HepG2 (cell line): ENCODE measurements around the gene COBLL1. TPM values are rescaled to one million over a fixed set of nuclear protein-coding genes. Genes with fewer than 3 reads are reported as not detected.

Experiments
- BRD4 ChIP-seq: sonication (generic); formaldehyde crosslinking; IDR thresholded peaks from 2 replicates; pipeline ENCODE4 v1.4.0; 2020; ENCODE audit warnings: missing genetic modification reagents
- FOSL2 ChIP-seq: sonication (generic); formaldehyde crosslinking; IDR thresholded peaks from 2 replicates; pipeline ENCODE4 v1.4.0; 2020; ENCODE audit warnings: missing genetic modification reagents
- GFI1 ChIP-seq: sonication (generic); formaldehyde crosslinking; IDR thresholded peaks from 2 replicates; pipeline ENCODE4 v1.5.0; 2020; ENCODE audit warnings: missing genetic modification reagents, mild to moderate bottlenecking, borderline replicate concordance
- HNRNPK ChIP-seq: fragments of 200-400 bp; formaldehyde crosslinking; IDR thresholded peaks from 2 replicates; pipeline ENCODE4 v1.6.1; 2018; ENCODE audit warnings: low read length, low read depth, moderate library complexity, mild to moderate bottlenecking; ENCODE audit not compliant: poor library complexity, severe bottlenecking
- KLF11 ChIP-seq: IDR thresholded peaks from 2 replicates; pipeline ENCODE4 v1.6.1; 2016; ENCODE audit warnings: missing compliant biosample characterization
- KLF13 ChIP-seq: sonication (generic); formaldehyde crosslinking; IDR thresholded peaks from 2 replicates; pipeline ENCODE4 v1.4.0; 2020; ENCODE audit warnings: mild to moderate bottlenecking, missing genetic modification reagents
- MYC ChIP-seq: sonication (generic); formaldehyde crosslinking; IDR thresholded peaks from 2 replicates; pipeline ENCODE4 v1.9.0; 2021; ENCODE audit warnings: missing genetic modification reagents, borderline replicate concordance
- PITX1 ChIP-seq: sonication (generic); formaldehyde crosslinking; IDR thresholded peaks from 2 replicates; pipeline ENCODE4 v1.5.1; 2020; ENCODE audit warnings: mild to moderate bottlenecking, missing genetic modification reagents
- PLRG1 ChIP-seq: fragments of 450-650 bp; conservative IDR thresholded peaks from 2 replicates; pipeline ENCODE4 v1.6.1; 2016
- RARG ChIP-seq: sonication (generic); formaldehyde crosslinking; IDR thresholded peaks from 2 replicates; pipeline ENCODE4 v1.4.0; 2020; ENCODE audit warnings: low read depth, mild to moderate bottlenecking, missing genetic modification reagents
- RCOR2 ChIP-seq: IDR thresholded peaks from 2 replicates; pipeline ENCODE4 v1.6.1; 2016; ENCODE audit warnings: missing biosample characterization, missing genetic modification reagents
- RFXANK ChIP-seq: IDR thresholded peaks from 2 replicates; pipeline ENCODE4 v1.6.1; 2016
- STAT5B ChIP-seq: sonication (generic); formaldehyde crosslinking; IDR thresholded peaks from 2 replicates; pipeline ENCODE4 v1.4.0; 2020; ENCODE audit warnings: missing genetic modification reagents
- TAF15 ChIP-seq: fragments of 200-400 bp; formaldehyde crosslinking; IDR thresholded peaks from one replicate; pipeline ENCODE4 v1.6.1; 2018; ENCODE audit warnings: mild to moderate bottlenecking, low read depth, low read length; ENCODE audit not compliant: poor library complexity, severe bottlenecking
- ZBTB3 ChIP-seq: sonication (generic); formaldehyde crosslinking; IDR thresholded peaks from 2 replicates; pipeline ENCODE4 v1.4.0; 2020; ENCODE audit warnings: low read depth, mild to moderate bottlenecking, moderate library complexity, missing genetic modification reagents, borderline replicate concordance
- ZBTB7A ChIP-seq: sonication (generic); formaldehyde crosslinking; IDR thresholded peaks from 2 replicates; pipeline ENCODE4 v1.8.0; 2022; ENCODE audit warnings: mild to moderate bottlenecking, missing genetic modification reagents
- ZNF205 ChIP-seq: IDR thresholded peaks from 2 replicates; pipeline ENCODE4 v1.6.1; 2018; ENCODE audit warnings: missing biosample characterization, missing genetic modification reagents
- ZNF563 ChIP-seq: sonication (generic); formaldehyde crosslinking; IDR thresholded peaks from 2 replicates; pipeline ENCODE4 v1.8.0; 2022; ENCODE audit warnings: mild to moderate bottlenecking, moderate library complexity, missing genetic modification reagents
- ZNF564 ChIP-seq: sonication (generic); formaldehyde crosslinking; IDR thresholded peaks from 2 replicates; pipeline ENCODE4 v1.8.1; 2023; ENCODE audit warnings: mild to moderate bottlenecking, missing genetic modification reagents
- ZNF737 ChIP-seq: sonication (generic); formaldehyde crosslinking; IDR thresholded peaks from 2 replicates; pipeline ENCODE4 v1.5.0; 2020; ENCODE audit warnings: missing genetic modification reagents, mild to moderate bottlenecking, borderline replicate concordance
- polyA plus RNA-seq, 8 experiments: library from polyadenylated mRNA; depleted of rRNA in 3 of 8; stranded (reverse) in 7 of 8; unstranded in 1 of 8; fragments of >200 nt; fragmentation: Illumina TruSeq in 4 of 8; extraction: Trizol in 4 of 8; gene quantifications; 2 replicates each; pipeline versions ENCODE4 v1.2.1 to v1.2.3, GENCODE V29; 2011 to 2016; ENCODE audit warnings: low read depth in 4 of 8, missing spikeins in 1 of 8, mixed read lengths in 1 of 8; ENCODE audit not compliant: insufficient read depth in 1 of 8
- total RNA-seq, 5 experiments: library from RNA; depleted of rRNA; stranded (reverse); fragments of >200 nt; fragmentation: Illumina TruSeq; extraction: Trizol; gene quantifications; 2 replicates each; pipeline ENCODE4 v1.2.3, GENCODE V29; 2016; ENCODE audit warnings: low read depth in 1 of 5
- TF ChIP-seq, protein P1 (sequence below): IDR thresholded peaks from 2 replicates; pipeline ENCODE4 v1.6.1; 2018; ENCODE audit warnings: missing genetic modification reagents, mild to moderate bottlenecking, missing compliant biosample characterization
- TF ChIP-seq, protein P2 (sequence below): sonication (generic); formaldehyde crosslinking; IDR thresholded peaks from 2 replicates; pipeline ENCODE4 v1.5.0; 2020; ENCODE audit warnings: missing genetic modification reagents

COBLL1 gene
- total and polyA plus RNA-seq, 2 of the 13 experiments (the other 11 are each of a cell fraction or from before 2014, with no cell fraction given), result 32.6 to 86.8 TPM

DNA sequence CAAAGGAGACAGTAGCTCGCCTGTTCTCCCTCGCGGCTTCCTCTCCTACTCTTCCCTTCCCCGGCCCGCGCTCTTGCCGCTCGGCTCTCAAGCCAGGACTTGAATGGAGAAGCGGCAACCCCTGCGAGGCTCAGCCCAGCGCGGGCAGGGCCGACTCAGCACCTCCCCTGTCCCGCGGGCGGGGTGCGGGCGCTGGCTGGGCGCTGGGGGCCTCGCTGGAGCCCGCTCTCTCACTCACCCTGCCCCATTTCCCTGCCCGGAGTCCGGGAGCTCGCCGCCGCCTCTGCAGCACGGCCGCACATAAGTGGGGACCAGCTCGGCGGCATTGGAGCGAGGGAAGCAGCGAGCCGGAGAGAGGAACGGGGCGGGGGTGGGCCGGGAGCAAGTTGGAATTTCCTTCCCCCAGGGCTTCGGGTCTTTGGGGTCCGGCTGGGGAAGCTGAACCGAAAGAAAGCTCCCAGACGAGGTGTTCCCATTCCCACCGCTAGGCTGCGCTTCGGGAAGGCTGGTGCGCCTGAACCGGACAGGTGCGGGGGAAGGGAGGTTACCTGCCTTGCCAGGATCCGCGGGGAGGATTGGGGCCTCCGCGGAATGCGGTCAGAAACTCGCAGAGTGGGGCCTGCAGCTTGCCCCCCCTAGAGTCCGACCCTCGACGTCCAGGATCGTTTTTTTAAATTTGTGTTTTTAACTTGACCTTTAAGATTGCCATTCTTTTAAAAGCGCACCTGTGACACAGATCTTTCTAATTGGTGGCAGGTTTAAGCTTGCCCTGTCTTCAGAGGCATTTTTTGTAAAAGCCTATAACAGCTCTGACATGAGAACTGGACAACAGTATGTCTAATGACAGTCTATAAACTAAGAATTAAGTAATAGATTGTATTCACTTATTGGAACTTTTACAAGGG is at the start of gene COBLL1 (continued):
- TF ChIP-seq TAF15 (peak; percentile 96), ZNF737 (CRISPR knock-in tag) (no peak), RARG (no peak), RCOR2 (0 out of 2 replicates have a peak, but pooled peaks have one; percentile 9), PITX1 (peak; percentile 73; the same call in 1 of the 2 replicates), HNRNPK (peak; percentile 86), MYC (CRISPR knock-in tag) (peak; percentile 89), RFXANK (CRISPR knock-in tag) (0 out of 2 replicates have a peak, but pooled peaks have one; percentile 54), KLF11 (CRISPR knock-in tag) (0 out of 2 replicates have a peak, but pooled peaks have one; percentile 67), ZNF564 (CRISPR knock-in tag) (peak; percentile 72; the same call in 1 of the 2 replicates), STAT5B (CRISPR knock-in tag) (no peak), ZNF205 (peak; percentile 80; the same call in 1 of the 2 replicates), FOSL2 (CRISPR knock-in tag) (peak; percentile 58), ZBTB7A (CRISPR knock-in tag) (peak; percentile 88), KLF13 (CRISPR knock-in tag) (peak; percentile 32; the same call in 1 of the 2 replicates), ZBTB3 (CRISPR knock-in tag) (peak; percentile 86), PLRG1 (no peak), GFI1 (CRISPR knock-in tag) (peak; percentile 64), BRD4 (CRISPR knock-in tag) (peak; percentile 98), ZNF563 (no peak; the same call in 1 of the 2 replicates)
- TF ChIP-seq, protein P1, sequence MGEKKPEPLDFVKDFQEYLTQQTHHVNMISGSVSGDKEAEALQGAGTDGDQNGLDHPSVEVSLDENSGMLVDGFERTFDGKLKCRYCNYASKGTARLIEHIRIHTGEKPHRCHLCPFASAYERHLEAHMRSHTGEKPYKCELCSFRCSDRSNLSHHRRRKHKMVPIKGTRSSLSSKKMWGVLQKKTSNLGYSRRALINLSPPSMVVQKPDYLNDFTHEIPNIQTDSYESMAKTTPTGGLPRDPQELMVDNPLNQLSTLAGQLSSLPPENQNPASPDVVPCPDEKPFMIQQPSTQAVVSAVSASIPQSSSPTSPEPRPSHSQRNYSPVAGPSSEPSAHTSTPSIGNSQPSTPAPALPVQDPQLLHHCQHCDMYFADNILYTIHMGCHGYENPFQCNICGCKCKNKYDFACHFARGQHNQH (CRISPR knock-in tag), result peak; percentile 55; the same call in 1 of the 2 replicates
- TF ChIP-seq, protein P2, sequence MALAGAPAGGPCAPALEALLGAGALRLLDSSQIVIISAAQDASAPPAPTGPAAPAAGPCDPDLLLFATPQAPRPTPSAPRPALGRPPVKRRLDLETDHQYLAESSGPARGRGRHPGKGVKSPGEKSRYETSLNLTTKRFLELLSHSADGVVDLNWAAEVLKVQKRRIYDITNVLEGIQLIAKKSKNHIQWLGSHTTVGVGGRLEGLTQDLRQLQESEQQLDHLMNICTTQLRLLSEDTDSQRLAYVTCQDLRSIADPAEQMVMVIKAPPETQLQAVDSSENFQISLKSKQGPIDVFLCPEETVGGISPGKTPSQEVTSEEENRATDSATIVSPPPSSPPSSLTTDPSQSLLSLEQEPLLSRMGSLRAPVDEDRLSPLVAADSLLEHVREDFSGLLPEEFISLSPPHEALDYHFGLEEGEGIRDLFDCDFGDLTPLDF (CRISPR knock-in tag), result peak; percentile 19
